Caco-2 (cell line): ENCODE data around the gene ADISSP. TPM values are rescaled to one million over a fixed set of nuclear protein-coding genes. Genes with fewer than 3 reads are reported as not detected.
A peak's percentile ranks its signal among the peaks of the same experiment; 100 is the strongest.

ENCODE experiments used
- BruUV-seq: library from RNA; stranded (reverse); fragments of 400-500 nt; replicated peaks from 2 replicates; lab custom pipeline; 2021; lab: Mats Ljungman, UMichigan
- CTCF ChIA-PET: fragments of 300-600 bp; sonication (Branson Sonifier 250); formaldehyde crosslinking; loops from one replicate; lab custom pipeline; 2022; ENCODE audit warnings: antibody characterized with exemption; lab: Charles Lee
- POLR2A ChIA-PET: fragments of 300-600 bp; sonication (Branson Sonifier 250); formaldehyde crosslinking; loops from one replicate; lab custom pipeline; 2022; ENCODE audit warnings: antibody characterized with exemption; lab: Charles Lee
- DNase-seq, 2 experiments: peaks; one replicate each; pipeline versions ENCODE4 v3.0.0 to v3.0.0-alpha.2; 2020 to 2022
- H3K27me3 ChIP-seq: replicated peaks from 2 replicates; pipeline ENCODE4 v1.6.0; 2011; ENCODE audit warnings: low read length; ENCODE audit not compliant: control insufficient read depth, insufficient read depth
- H3K36me3 ChIP-seq: 2 replicates; pipeline ENCODE4 v1.5.1; 2011; ENCODE audit warnings: low read length; ENCODE audit not compliant: control insufficient read depth, insufficient read depth
- H3K4me1 ChIP-seq: fragments of 250-450 bp; sonication (Bioruptor Pico); 2 replicates; pipeline ENCODE4 v1.5.1; 2020; ENCODE audit warnings: mild to moderate bottlenecking
- H3K4me3 ChIP-seq: 2 replicates; pipeline ENCODE4 v1.5.1; 2011; ENCODE audit warnings: low read depth, mild to moderate bottlenecking, control low read depth, low read length
- H3K9me3 ChIP-seq: fragments of 250-450 bp; sonication (Bioruptor Pico); 2 replicates; pipeline ENCODE4 v1.5.1; 2020; ENCODE audit warnings: mild to moderate bottlenecking, moderate library complexity
- H3K27ac Mint-ChIP-seq: one replicate; pipeline ENCODE4 v1.8.0; 2022; ENCODE audit warnings: mixed read lengths; ENCODE audit not compliant: unreplicated experiment
- H3K27me3 Mint-ChIP-seq: one replicate; pipeline ENCODE4 v1.8.0; 2022; ENCODE audit warnings: mixed read lengths; ENCODE audit not compliant: insufficient read depth, unreplicated experiment
- H3K36me3 Mint-ChIP-seq: one replicate; pipeline ENCODE4 v1.8.0; 2022; ENCODE audit warnings: mild to moderate bottlenecking, mixed read lengths; ENCODE audit not compliant: insufficient read depth, unreplicated experiment
- H3K4me1 Mint-ChIP-seq: one replicate; pipeline ENCODE4 v1.8.0; 2022; ENCODE audit warnings: low read depth, mixed read lengths; ENCODE audit not compliant: unreplicated experiment
- H3K4me3 Mint-ChIP-seq: one replicate; pipeline ENCODE4 v1.8.0; 2022; ENCODE audit warnings: mild to moderate bottlenecking, moderate library complexity, mixed read lengths; ENCODE audit not compliant: unreplicated experiment
- H3K9me3 Mint-ChIP-seq: one replicate; pipeline ENCODE4 v1.8.0; 2022; ENCODE audit warnings: mixed read lengths; ENCODE audit not compliant: unreplicated experiment
- CTCF ChIP-seq, 2 experiments: fragments of 200-600 bp in 1 of 2; IDR thresholded peaks; 1 replicate in 1 of 2; 2 replicates in 1 of 2; pipeline versions ENCODE4 v1.5.1 to v1.8.0; 2011 to 2022; ENCODE audit warnings: antibody characterized with exemption in 1 of 2, control low read depth in 1 of 2, inconsistent platforms in 1 of 2, low read depth in 1 of 2, low read length in 1 of 2, mild to moderate bottlenecking in 1 of 2, moderate library complexity in 1 of 2; ENCODE audit not compliant: insufficient read depth in 1 of 2, severe bottlenecking in 1 of 2, unreplicated experiment in 1 of 2
- intact Hi-C: fragments of 100-400 bp; cut with micrococcal nuclease; formaldehyde crosslinking; loops from one replicate; pipeline ENCODE4 v1.10.0; 2022; ENCODE audit not compliant: unreplicated experiment
- total RNA-seq: library from RNA; stranded (reverse); gene quantifications from 2 replicates; pipeline ENCODE4 v1.2.3, GENCODE V29; 2022

Gene ADISSP
- total RNA-seq, 1 experiment from 2014 or later, result 56.1 TPM

- H3K9me3 Mint-ChIP-seq, result no peaks in the 10 kb centered on the region
- H3K4me3 Mint-ChIP-seq, result no peak overlapping the region
- TF ChIP-seq CTCF (IDR thresholded peaks at IDR 0.05; ENCODE audit: insufficient read depth in 1 of 2, low read depth in 1 of 2, low read length in 1 of 2, severe bottlenecking in 1 of 2, unreplicated experiment in 1 of 2), result peak; percentile 80 to 94
- DNase-seq, result peak; percentile 77
- Histone ChIP-seq H3K36me3 (no peaks in the 10 kb centered on the region), H3K27me3 (no peaks in the 10 kb centered on the region; the same call in 1 of the 2 replicates), H3K9me3 (no peaks in the 10 kb centered on the region), H3K4me1 (no peaks in the 10 kb centered on the region), H3K4me3 (no peak overlapping the region)
- ChIA-PET POLR2A (no interaction called here), CTCF (interaction anchor here (0.5 to 2.1 kb wide), 10 partner anchors 20 to 80 kb away, joined by 3 to 35 read pairs (median 5); partner anchors contain the start of genes ADISSP, CDC25B and SPEF1)
- intact Hi-C loops, result loop anchor here (1.0 to 2.0 kb wide), 3 partner anchors 33 to 64 kb away; partner anchors contain the start of gene SPEF1
- H3K36me3 Mint-ChIP-seq, result no peaks in the 10 kb centered on the region
- H3K27ac Mint-ChIP-seq, result peak overlapping the region; percentile 6
- BruUV-seq, result no TSS peak
- H3K27me3 Mint-ChIP-seq, result no peaks in the 10 kb centered on the region
- H3K4me1 Mint-ChIP-seq, result no peaks in the 10 kb centered on the region
Measured at GRCh38 chr20:3716195-3716834, 51.2 kb downstream of the ADISSP start.

- Histone ChIP-seq H3K36me3 (no peaks in the 10 kb centered on the region), H3K4me3 (no peak overlapping the region), H3K27me3 (no peaks in the 10 kb centered on the region), H3K4me1 (no peaks in the 10 kb centered on the region), H3K9me3 (no peaks in the 10 kb centered on the region)
- no peaks in the 10 kb centered on the region for H3K27me3 Mint-ChIP-seq
- no peaks in the 10 kb centered on the region for H3K9me3 Mint-ChIP-seq
- no peak overlapping the region for H3K27ac Mint-ChIP-seq
- no peak for TF ChIP-seq CTCF (IDR thresholded peaks at IDR 0.05; ENCODE audit: insufficient read depth in 1 of 2, low read depth in 1 of 2, low read length in 1 of 2, severe bottlenecking in 1 of 2, unreplicated experiment in 1 of 2)
- no peaks in the 10 kb centered on the region for H3K4me1 Mint-ChIP-seq
- DNase-seq, result no peak
- POLR2A ChIA-PET, result no interaction called here
- BruUV-seq, result no TSS peak
- no peak overlapping the region for H3K4me3 Mint-ChIP-seq
- CTCF ChIA-PET, result interaction anchor here (0.6 kb wide), 1 partner anchor 170 kb away, joined by 3 read pairs; no protein-coding TSS in a partner anchor
- intact Hi-C loops, result no loop called here
- H3K36me3 Mint-ChIP-seq, result no peaks in the 10 kb centered on the region
Measured at GRCh38 chr20:3714092-3714491, 53.5 kb downstream of the ADISSP start.

- no peak for DNase-seq
- no peak within 1 kb of the TSS for H3K27ac Mint-ChIP-seq
- H3K27me3 Mint-ChIP-seq, result peaks cover 5% of the 10 kb centered on the region
- Histone ChIP-seq H3K4me3 (no peak within 1 kb of the TSS), H3K9me3 (no peaks in the 10 kb centered on the region), H3K4me1 (no peaks in the 10 kb centered on the region), H3K27me3 (no peaks in the 10 kb centered on the region), H3K36me3 (no peaks in the 10 kb centered on the region)
- no peaks in the 10 kb centered on the region for H3K4me1 Mint-ChIP-seq
- H3K9me3 Mint-ChIP-seq, result no peaks in the 10 kb centered on the region
- H3K4me3 Mint-ChIP-seq, result no peak within 1 kb of the TSS
- intact Hi-C loops, result no loop called here
- TF ChIP-seq CTCF (IDR thresholded peaks at IDR 0.05; ENCODE audit: insufficient read depth in 1 of 2, low read depth in 1 of 2, low read length in 1 of 2, severe bottlenecking in 1 of 2, unreplicated experiment in 1 of 2), result no peak
- POLR2A ChIA-PET, result no interaction called here
- CTCF ChIA-PET, result interaction anchor here (1.1 to 1.5 kb wide), 2 partner anchors 36 to 57 kb away, joined by 3 to 6 read pairs; no protein-coding TSS in a partner anchor
- BruUV-seq, result no TSS peak
- no peaks in the 10 kb centered on the region for H3K36me3 Mint-ChIP-seq
Measured at GRCh38 chr20:3712279-3712873, 55.2 kb downstream of the ADISSP start, which contains the start of gene SIGLEC1. TSS of gene SIGLEC1 (minus strand) at chr20:3712600. CDS start at chr20:3707128, 5,472 bp downstream.
